Stimulated activated CD4-positive, alpha-beta T cell treated with anti-CD3 and anti-CD28 coated beads, Interleukin-4, amount 100 ng/mL, for 1 hour (primary cell): ENCODE results near the gene C2CD4C.
"Not testable (repeated sequence)": the region's sequence is repeated elsewhere in the genome, so short reads cannot be mapped to it uniquely, and the experiment has no call there.

ENCODE experiments used
- DNase-seq: peaks from one replicate; pipeline ENCODE4 v3.0.0-alpha.2; 2020

Gene C2CD4C

GRCh38 chr19:412356-413355 lies 3.7 kb upstream of the C2CD4C start:
- DNase-seq = no peak

- no peak for DNase-seq
These were observed 2.9 kb upstream of the C2CD4C start for GRCh38 chr19:411723-412355.

- not testable (repeated sequence) for DNase-seq
These were observed 2.3 kb upstream of the C2CD4C start for GRCh38 chr19:411121-411722.

GRCh38 chr19:410243-410781 lies 1.4 kb upstream of the C2CD4C start:
- no peak for DNase-seq

GRCh38 chr19:409516-410242 lies 732 bp upstream of the C2CD4C start:
- DNase-seq = no peak

GRCh38 chr19:408441-408901 lies 476 bp downstream of the C2CD4C start:
- no peak for DNase-seq

- no peak for DNase-seq
These were observed 1.2 kb downstream of the C2CD4C start for GRCh38 chr19:407511-408440.

GRCh38 chr19:406971-407510 lies 1.9 kb downstream of the C2CD4C start:
- DNase-seq = no peak

- no peak for DNase-seq
These were observed 2.7 kb downstream of the C2CD4C start for GRCh38 chr19:406135-406781.

- no peak for DNase-seq
These were observed 3.6 kb downstream of the C2CD4C start for GRCh38 chr19:405121-405965.

- no peak for DNase-seq
These were observed 5.5 kb downstream of the C2CD4C start for GRCh38 chr19:403221-404027.

- no peak for DNase-seq
These were observed 6.2 kb downstream of the C2CD4C start for GRCh38 chr19:402786-403185.

GRCh38 chr19:401866-402511 lies 7.0 kb downstream of the C2CD4C start:
- no peak for DNase-seq

- no peak for DNase-seq
These were observed 7.7 kb downstream of the C2CD4C start for GRCh38 chr19:400976-401865.

- DNase-seq = no peak
These were observed 9.6 kb downstream of the C2CD4C start for GRCh38 chr19:399370-399769.

- DNase-seq = no peak
These were observed 10.2 kb downstream of the C2CD4C start for GRCh38 chr19:398719-399118.
